ENCODE results near the gene PRKAR1B. TPM values are rescaled to one million over a fixed set of nuclear protein-coding genes. Genes with fewer than 3 reads are reported as not detected.

Gene PRKAR1B
- total and polyA plus RNA-seq, 10 donors = 9.9 to 39.5 (median 23.5) TPM

GRCh38 chr7:522071-522950 lies 204.8 kb downstream of the PRKAR1B start:
- intact Hi-C loops (cut with DNase I; ENCODE audit: low total_unique reads) = no loop called here
- DNase-seq = no peak
- peak overlapping the region; percentile 40 to 85 (median 56) for H3K4me3 ChIP-seq
- peaks cover 24 to 75% (median 54%) of the 10 kb centered on the region in 6 donors for H3K4me1 ChIP-seq
- no peaks in the 10 kb centered on the region for H3K36me3 ChIP-seq
- 0 to 1% (median 1%) methylated on average over 35 to 91 of the region's 91 CpGs for WGBS, 5 donors
- peak overlapping the region in 7 of 8 donors; percentile 13 to 90 (median 86) for H3K27ac ChIP-seq
- H3K27me3 ChIP-seq (replicated peaks in 1 of 7) = peaks cover 0 to 61% (median 53%) of the 10 kb centered on the region in 7 donors
- no peaks in the 10 kb centered on the region for H3K9me3 ChIP-seq
- TF ChIP-seq POLR2A (IDR thresholded peaks at IDR 0.05) = no peak
- peak in 1 of 11 experiments; percentile 5 for TF ChIP-seq CTCF (IDR thresholded peaks at IDR 0.05 in 8 of 11, conservative IDR thresholded peaks at IDR 0.05 in 3 of 11)
- TF ChIP-seq POLR2AphosphoS5 (IDR thresholded peaks at IDR 0.05) = peak in 2 of 3 donors; percentile 59 to 67

GRCh38 chr7:521221-522070 lies 205.6 kb downstream of the PRKAR1B start:
- no peaks in the 10 kb centered on the region for H3K9me3 ChIP-seq
- H3K4me1 ChIP-seq = peaks cover 25 to 78% (median 61%) of the 10 kb centered on the region in 6 donors
- WGBS, 5 donors = 4 to 13% (median 7%) methylated on average over 51 to 72 of the region's 72 CpGs
- H3K36me3 ChIP-seq = no peaks in the 10 kb centered on the region
- H3K27ac ChIP-seq = peak overlapping the region in 5 of 8 donors; percentile 74 to 90 (median 88)
- H3K27me3 ChIP-seq (replicated peaks in 1 of 7) = peaks cover 0 to 70% (median 61%) of the 10 kb centered on the region in 7 donors
- H3K4me3 ChIP-seq = peak overlapping the region in 7 of 8 donors; percentile 40 to 85 (median 56)
- DNase-seq = no peak
- intact Hi-C loops (cut with DNase I; ENCODE audit: low total_unique reads) = no loop called here
- TF ChIP-seq CTCF (IDR thresholded peaks at IDR 0.05 in 8 of 11, conservative IDR thresholded peaks at IDR 0.05 in 3 of 11) = no peak
- no peak for TF ChIP-seq POLR2A (IDR thresholded peaks at IDR 0.05)
- peak in 1 of 3 donors; percentile 7 for TF ChIP-seq POLR2AphosphoS5 (IDR thresholded peaks at IDR 0.05)

DNA sequence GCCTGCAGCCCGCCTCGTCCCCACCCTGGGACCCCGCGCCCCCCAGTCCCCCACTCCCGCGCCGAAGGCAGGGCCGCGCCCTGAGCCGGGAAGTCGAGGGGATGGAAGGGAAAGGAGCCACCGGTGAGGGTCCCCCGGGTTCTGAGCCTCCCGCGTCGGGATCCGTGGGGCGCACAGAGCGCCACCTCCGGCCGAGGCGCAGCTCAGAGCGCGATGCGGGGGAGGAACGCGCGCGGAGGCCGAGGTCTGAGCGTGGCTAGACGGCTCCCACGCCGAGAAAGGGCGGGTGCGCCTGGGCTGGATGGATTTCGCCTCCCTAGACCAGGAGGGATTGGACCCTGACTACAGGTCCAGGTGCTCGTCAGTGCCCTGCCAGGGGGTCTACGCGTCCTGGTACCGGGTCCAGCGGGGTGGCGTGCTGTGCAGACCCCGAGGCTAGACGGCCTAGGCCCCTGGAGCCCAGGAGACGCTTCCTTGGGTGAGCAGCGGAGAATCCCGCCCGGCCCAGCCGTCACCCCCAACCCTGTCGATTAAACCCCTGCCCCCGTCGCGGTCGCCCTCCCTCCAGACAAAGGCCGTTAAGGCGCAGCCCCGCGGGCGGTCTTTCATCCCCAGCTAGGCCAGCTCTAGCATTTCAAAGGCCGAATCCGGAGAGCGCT lies 206.4 kb downstream of the PRKAR1B start:
- peak overlapping the region; percentile 25 to 85 (median 52) for H3K4me3 ChIP-seq
- H3K27me3 ChIP-seq (replicated peaks in 1 of 7) = peaks cover 0 to 78% (median 62%) of the 10 kb centered on the region in 7 donors
- peaks cover 25 to 78% (median 66%) of the 10 kb centered on the region in 6 donors for H3K4me1 ChIP-seq
- H3K27ac ChIP-seq = peak overlapping the region; percentile 72 to 90 (median 86)
- intact Hi-C loops (cut with DNase I; ENCODE audit: low total_unique reads) = no loop called here
- 0 to 9% (median 7%) methylated on average over 7 to 63 of the region's 63 CpGs for WGBS, 5 donors
- no peaks in the 10 kb centered on the region for H3K36me3 ChIP-seq
- no peak for DNase-seq
- peak in 2 of 3 donors; percentile 56 to 70 for TF ChIP-seq POLR2AphosphoS5 (IDR thresholded peaks at IDR 0.05)
- no peak for TF ChIP-seq POLR2A (IDR thresholded peaks at IDR 0.05)
- TF ChIP-seq CTCF (IDR thresholded peaks at IDR 0.05 in 8 of 11, conservative IDR thresholded peaks at IDR 0.05 in 3 of 11) = peak in 1 of 11 experiments; percentile 6
- H3K9me3 ChIP-seq = no peaks in the 10 kb centered on the region
